K562 (cell line): Measurements from ENCODE around the gene EBF4. TPM values are rescaled to one million over a fixed set of nuclear protein-coding genes. Genes with fewer than 3 reads are reported as not detected.

Experiments
- ARID2 ChIP-seq: fragments of 450-650 bp; IDR thresholded peaks from 2 replicates; pipeline ENCODE4 v1.6.1; 2017; ENCODE audit warnings: antibody characterized with exemption, mild to moderate bottlenecking
- ARID3B ChIP-seq: fragments of 250-450 bp; sonication (Bioruptor Pico); IDR thresholded peaks from 2 replicates; pipeline ENCODE4 v1.4.0; 2020; ENCODE audit warnings: borderline replicate concordance
- CGGBP1 ChIP-seq: fragments of 250-450 bp; sonication (Bioruptor Pico); IDR thresholded peaks from 2 replicates; pipeline ENCODE4 v1.9.0; 2021; ENCODE audit warnings: mild to moderate bottlenecking
- DLX4 ChIP-seq: fragments of 250-450 bp; sonication (Bioruptor Pico); IDR thresholded peaks from 2 replicates; pipeline ENCODE4 v1.6.1; 2021; ENCODE audit warnings: mild to moderate bottlenecking
- FOXK1 ChIP-seq: sonication (generic); formaldehyde crosslinking; IDR thresholded peaks from 2 replicates; pipeline ENCODE4 v1.8.0; 2022; ENCODE audit warnings: missing genetic modification reagents, mild to moderate bottlenecking, borderline replicate concordance
- HCFC1 ChIP-seq: IDR thresholded peaks from 2 replicates; pipeline ENCODE4 v1.6.1; 2012; ENCODE audit warnings: low read depth, low read length, improper control_type of control experiment
- KDM5B ChIP-seq: fragments of 200-600 bp; sonication (generic); IDR thresholded peaks from 2 replicates; pipeline ENCODE4 v1.6.1; 2012; ENCODE audit warnings: low read depth, mild to moderate bottlenecking, moderate library complexity, low read length, control low read depth, inconsistent platforms; ENCODE audit not compliant: insufficient replicate concordance
- KLF13 ChIP-seq: fragments of 450-650 bp; IDR thresholded peaks from 2 replicates; pipeline ENCODE4 v1.6.1; 2016; ENCODE audit warnings: missing genetic modification characterization, low read depth, mild to moderate bottlenecking, missing compliant biosample characterization, moderate library complexity, borderline replicate concordance
- MEF2A ChIP-seq: IDR thresholded peaks from 2 replicates; pipeline ENCODE4 v1.6.1; 2011; ENCODE audit warnings: low read depth, mild to moderate bottlenecking, low read length, moderate library complexity; ENCODE audit not compliant: control insufficient read depth
- PYGO2 ChIP-seq: fragments of 450-650 bp; IDR thresholded peaks from 2 replicates; pipeline ENCODE4 v1.6.1; 2016; ENCODE audit warnings: mild to moderate bottlenecking, missing genetic modification characterization, moderate library complexity, missing compliant biosample characterization
- REST ChIP-seq, 2 experiments: fragments of 450-650 bp; formaldehyde crosslinking in 1 of 2; IDR thresholded peaks; 2 replicates each; pipeline versions ENCODE4 v1.4.0 to v1.6.1; 2014 to 2020; ENCODE audit warnings: mild to moderate bottlenecking in 2 of 2, borderline replicate concordance in 1 of 2, low read depth in 1 of 2
- STAT5A ChIP-seq: IDR thresholded peaks from 2 replicates; pipeline ENCODE4 v1.6.1; 2012; ENCODE audit warnings: low read length, inconsistent platforms, borderline replicate concordance
- TBL1XR1 ChIP-seq, 2 experiments: IDR thresholded peaks; 2 replicates each; pipeline ENCODE4 v1.6.1; 2012; ENCODE audit warnings: improper control_type of control experiment in 2 of 2, low read length in 2 of 2, mild to moderate bottlenecking in 1 of 2
- ZNF175 ChIP-seq: fragments of 200-800 bp; sonication (Bioruptor generic); IDR thresholded peaks from 2 replicates; pipeline ENCODE4 v1.6.1; 2016; ENCODE audit warnings: low read depth, mild to moderate bottlenecking, missing genetic modification characterization, missing compliant biosample characterization
- ZNF253 ChIP-seq: fragments of 250-450 bp; sonication (Bioruptor Pico); conservative IDR thresholded peaks from 2 replicates; pipeline ENCODE4 v1.6.1; 2021; ENCODE audit warnings: mild to moderate bottlenecking
- ZNF76 ChIP-seq: fragments of 250-450 bp; sonication (Bioruptor Pico); IDR thresholded peaks from 2 replicates; pipeline ENCODE4 v1.4.0; 2020; ENCODE audit warnings: mild to moderate bottlenecking, moderate library complexity, borderline replicate concordance
- polyA plus RNA-seq, 8 experiments: library from polyadenylated mRNA; depleted of rRNA in 4 of 8; stranded (reverse) in 5 of 8; unstranded in 3 of 8; fragments of >200 nt; fragmentation: Nextera tagmentation in 2 of 8; fragmentation: Illumina TruSeq in 1 of 8; extraction: Ambion mirVana in 2 of 8; extraction: Trizol in 1 of 8; gene quantifications; 2 replicates each; pipeline versions ENCODE4 v1.2.1 to v1.2.3, GENCODE V29; 2011 to 2014; ENCODE audit warnings: inconsistent platforms in 1 of 8, missing spikeins in 1 of 8
- total RNA-seq, 7 experiments: library from RNA; depleted of rRNA in 6 of 7; stranded (reverse); fragments of >200 nt in 6 of 7; fragmentation: Illumina TruSeq in 2 of 7; extraction: Trizol in 2 of 7; gene quantifications; 2 replicates each; pipeline versions ENCODE4 v1.2.1 to v1.2.3, GENCODE V29; 2011 to 2021; ENCODE audit warnings: low replicate concordance in 1 of 7

EBF4 gene
- total and polyA plus RNA-seq, 9 of the 15 experiments (the other 6 are each of a cell fraction or from before 2014, with no cell fraction given), result 0.09 TPM; not detected in 8

GRCh38 chr20:2752567-2753460, 60.2 kb downstream of the EBF4 start (continued):
- no peak for TF ChIP-seq CGGBP1
- TF ChIP-seq ARID2, result no peak
- TF ChIP-seq ZNF76 (CRISPR knock-in tag), result no peak
- no peak for TF ChIP-seq STAT5A
- no peak for TF ChIP-seq KDM5B
- no peak for TF ChIP-seq FOXK1 (CRISPR knock-in tag)
- no peak for TF ChIP-seq ARID3B (CRISPR knock-in tag)
- no peak for TF ChIP-seq PYGO2
- TF ChIP-seq TBL1XR1 (IDR thresholded peaks at IDR 0.05; ENCODE audit: low read length in 2 of 2), result no peak
- no peak for TF ChIP-seq ZNF253 (CRISPR knock-in tag)
- TF ChIP-seq HCFC1, result no peak
- no peak for TF ChIP-seq DLX4
- no peak for TF ChIP-seq ZNF175 (CRISPR knock-in tag)
- no peak for TF ChIP-seq MEF2A
- peak; percentile 31; the same call in 1 of the 2 replicates for TF ChIP-seq REST (IDR thresholded peaks at IDR 0.05; ENCODE audit: borderline replicate concordance)
- TF ChIP-seq REST (CRISPR knock-in tag; IDR thresholded peaks at IDR 0.05; ENCODE audit: low read depth), result no peak
- TF ChIP-seq KLF13 (tag), result peak; percentile 74
